LNCaP clone FGC (cell line): Measurements from ENCODE around the gene PPP1R14D.

Source experiments
- DNase-seq: peaks from one replicate; pipeline ENCODE4 v3.0.0-alpha.2; 2011; ENCODE audit warnings: low read depth
- H3K4me3 ChIP-seq: 2 replicates; pipeline ENCODE4 v1.5.1; 2011; ENCODE audit warnings: mild to moderate bottlenecking, low read depth, low read length, control low read depth
- CTCF ChIP-seq: IDR thresholded peaks from 2 replicates; pipeline ENCODE4 v1.5.1; 2012; ENCODE audit warnings: mild to moderate bottlenecking; ENCODE audit not compliant: control insufficient read depth, insufficient read depth; ENCODE audit errors: extremely low read depth

The PPP1R14D gene

GRCh38 chr15:40832903-40833302 is 4.4 kb upstream of the PPP1R14D start:
- H3K4me3 ChIP-seq: no peak overlapping the region
- no peak for DNase-seq
- no peak for TF ChIP-seq CTCF

- no peak for DNase-seq
- TF ChIP-seq CTCF: no peak
- no peak overlapping the region for H3K4me3 ChIP-seq
Observed at GRCh38 chr15:40831861-40832260, 3.4 kb upstream of the PPP1R14D start.

- no peak overlapping the region for H3K4me3 ChIP-seq
- TF ChIP-seq CTCF: no peak
- DNase-seq: no peak
Observed at GRCh38 chr15:40830884-40831283, 2.4 kb upstream of the PPP1R14D start.

- no peak overlapping the region for H3K4me3 ChIP-seq
- TF ChIP-seq CTCF: no peak
- DNase-seq: no peak
Observed at GRCh38 chr15:40829115-40829514, 607 bp upstream of the PPP1R14D start.

GRCh38 chr15:40826423-40827075 is 2.0 kb downstream of the PPP1R14D start:
- DNase-seq: no peak
- TF ChIP-seq CTCF: no peak
- H3K4me3 ChIP-seq: no peak overlapping the region

GRCh38 chr15:40825661-40826422 is 2.7 kb downstream of the PPP1R14D start:
- no peak overlapping the region for H3K4me3 ChIP-seq
- TF ChIP-seq CTCF: no peak
- DNase-seq: no peak
